Esophagus squamous epithelium (tissue), 4 donors: Measurements from ENCODE around the gene APOBEC3H.

Experiments used
- POLR2A ChIP-seq, 4 donors: fragments of 450-650 bp; IDR thresholded peaks; one replicate each; pipeline ENCODE4 v1.6.1; 2017; ENCODE audit warnings: antibody characterized with exemption in 4 of 4, mild to moderate bottlenecking in 4 of 4, moderate library complexity in 3 of 4
- TF ChIP-seq, protein P1 (sequence below), 6 experiments: fragments of 450-650 bp in 4 of 6; fragments of 200-600 bp in 2 of 6; sonication (generic) in 2 of 6; IDR thresholded peaks; one replicate each; pipeline ENCODE4 v1.5.1; 2016 to 2019; ENCODE audit warnings: antibody characterized with exemption in 6 of 6, mild to moderate bottlenecking in 4 of 6, moderate library complexity in 4 of 6

DNA sequence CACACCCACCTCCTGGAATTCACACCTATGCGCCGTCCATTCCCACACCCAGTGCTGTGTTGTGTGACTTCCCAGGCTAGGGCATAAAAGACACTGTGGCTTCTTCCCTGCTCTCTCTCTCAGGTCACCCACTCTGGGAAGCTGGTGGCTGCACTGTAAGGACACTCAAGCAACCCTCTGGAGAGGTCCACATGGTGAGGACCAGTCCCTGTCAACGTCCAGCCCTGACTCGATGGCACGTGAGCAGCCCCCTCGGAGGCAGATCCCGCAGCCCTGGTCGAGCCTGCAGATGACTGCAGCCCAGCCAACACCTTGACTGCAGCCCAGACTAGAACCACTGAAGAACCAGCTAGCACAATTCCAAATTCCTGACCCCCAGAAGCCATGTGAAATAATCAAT, 39.3 kb downstream of the APOBEC3H start:
- TF ChIP-seq, protein P1, sequence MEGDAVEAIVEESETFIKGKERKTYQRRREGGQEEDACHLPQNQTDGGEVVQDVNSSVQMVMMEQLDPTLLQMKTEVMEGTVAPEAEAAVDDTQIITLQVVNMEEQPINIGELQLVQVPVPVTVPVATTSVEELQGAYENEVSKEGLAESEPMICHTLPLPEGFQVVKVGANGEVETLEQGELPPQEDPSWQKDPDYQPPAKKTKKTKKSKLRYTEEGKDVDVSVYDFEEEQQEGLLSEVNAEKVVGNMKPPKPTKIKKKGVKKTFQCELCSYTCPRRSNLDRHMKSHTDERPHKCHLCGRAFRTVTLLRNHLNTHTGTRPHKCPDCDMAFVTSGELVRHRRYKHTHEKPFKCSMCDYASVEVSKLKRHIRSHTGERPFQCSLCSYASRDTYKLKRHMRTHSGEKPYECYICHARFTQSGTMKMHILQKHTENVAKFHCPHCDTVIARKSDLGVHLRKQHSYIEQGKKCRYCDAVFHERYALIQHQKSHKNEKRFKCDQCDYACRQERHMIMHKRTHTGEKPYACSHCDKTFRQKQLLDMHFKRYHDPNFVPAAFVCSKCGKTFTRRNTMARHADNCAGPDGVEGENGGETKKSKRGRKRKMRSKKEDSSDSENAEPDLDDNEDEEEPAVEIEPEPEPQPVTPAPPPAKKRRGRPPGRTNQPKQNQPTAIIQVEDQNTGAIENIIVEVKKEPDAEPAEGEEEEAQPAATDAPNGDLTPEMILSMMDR (IDR thresholded peaks at IDR 0.05), result no peak
- TF ChIP-seq POLR2A (IDR thresholded peaks at IDR 0.05), result no peak
